ENCODE data around the gene SENP8.

DNA sequence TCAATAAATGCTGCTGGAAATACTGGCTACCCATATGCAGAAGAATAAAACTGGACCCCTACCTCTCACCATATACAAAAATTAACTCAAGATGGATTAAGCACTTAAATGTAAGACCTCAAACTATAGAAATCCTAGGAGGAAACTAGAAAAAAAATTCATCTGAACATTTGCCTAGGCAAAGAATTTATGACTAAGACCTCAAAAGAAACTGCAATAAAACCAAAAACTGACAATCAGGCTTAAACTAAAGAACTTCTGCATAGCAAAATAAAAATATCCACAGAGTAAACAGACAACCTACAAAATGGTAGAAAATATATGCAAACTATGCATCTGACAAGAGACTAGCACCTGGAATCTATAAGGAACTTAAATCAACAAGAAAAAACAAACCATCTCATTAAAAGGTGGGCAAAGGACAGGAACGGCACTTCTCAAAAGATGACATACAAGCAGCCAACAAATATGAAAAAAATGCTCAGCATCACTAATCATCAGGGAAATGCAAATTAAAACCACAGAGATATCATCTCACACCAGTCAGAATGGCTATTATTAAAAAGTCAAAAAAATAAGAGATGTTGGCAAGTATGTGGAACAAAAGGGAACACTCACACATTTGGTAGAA is 47.3 kb upstream of the SENP8 start:
- no peak for TF ChIP-seq POLR2AphosphoS5 (IDR thresholded peaks at IDR 0.05; ENCODE audit: low read depth, low read length)
- TF ChIP-seq POLR2A (IDR thresholded peaks at IDR 0.05; ENCODE audit: low read depth, low read length) = no peak
- no peak for TF ChIP-seq TAF1 (IDR thresholded peaks at IDR 0.05; ENCODE audit: borderline replicate concordance, low read depth, low read length)
